ENCODE results near the gene PNPLA7.

Gene PNPLA7

DNA sequence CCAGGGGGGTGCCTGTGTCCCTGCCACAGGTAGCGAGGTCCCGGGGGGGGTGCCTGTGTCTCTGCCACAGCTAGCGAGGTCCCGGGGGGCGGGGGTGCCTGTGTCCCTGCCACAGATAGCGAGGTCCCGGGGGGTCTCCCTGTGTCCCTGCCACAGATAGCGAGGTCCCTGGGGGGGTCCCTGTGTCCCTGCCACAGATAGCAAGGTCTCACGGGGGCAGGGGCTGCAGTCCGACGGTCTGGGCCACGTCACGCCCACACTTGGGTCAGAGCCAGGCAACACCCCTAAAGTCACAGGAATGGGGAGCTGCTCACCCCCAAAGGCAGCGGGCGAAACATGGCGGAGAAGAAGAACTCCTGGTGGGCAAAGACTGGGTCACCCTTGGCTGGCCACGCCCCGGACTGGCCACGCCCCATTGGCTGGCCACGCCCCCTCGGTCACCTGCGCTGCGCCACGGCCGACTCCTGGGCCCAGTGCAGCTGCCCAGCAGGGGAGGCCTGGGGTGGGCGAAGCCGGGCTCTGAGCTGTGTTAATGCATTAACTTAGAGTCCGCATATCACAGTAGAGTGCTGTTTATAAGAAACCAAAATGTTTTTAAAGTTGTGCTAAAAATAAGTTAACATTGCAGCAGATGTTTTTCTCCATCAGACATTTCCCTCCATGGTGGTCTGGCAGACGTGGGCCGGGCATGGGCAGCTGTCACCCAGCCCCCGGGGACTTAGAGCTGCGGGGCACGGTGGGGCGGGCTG is 120.1 kb downstream of the PNPLA7 start (continued):
- TF ChIP-seq ZNF518A (tag by site-specific recombination; conservative IDR thresholded peaks at IDR 0.05; ENCODE audit: low read depth) (no peak), ZNF121 (tag by site-specific recombination; IDR thresholded peaks at IDR 0.05) (no peak), ZNF514 (tag by site-specific recombination; IDR thresholded peaks at IDR 0.05) (no peak), ZFHX2 (tag by site-specific recombination; conservative IDR thresholded peaks at IDR 0.05) (peak; percentile 19; the same call in 1 of the 2 replicates), ZNF266 (tag by site-specific recombination; IDR thresholded peaks at IDR 0.05; ENCODE audit: low read depth) (no peak), ZNF768 (tag by site-specific recombination; IDR thresholded peaks at IDR 0.05) (no peak), OVOL3 (tag by site-specific recombination; IDR thresholded peaks at IDR 0.05) (no peak), KLF10 (tag by site-specific recombination; IDR thresholded peaks at IDR 0.05) (0 out of 2 replicates have a peak, but pooled peaks have one; percentile 25), ZNF433 (tag by site-specific recombination; IDR thresholded peaks at IDR 0.05; ENCODE audit: low read depth) (no peak), ZNF610 (tag by site-specific recombination; IDR thresholded peaks at IDR 0.05; ENCODE audit: borderline replicate concordance) (no peak), ZSCAN16 (tag by site-specific recombination; IDR thresholded peaks at IDR 0.05) (no peak), ZNF549 (tag by site-specific recombination; IDR thresholded peaks at IDR 0.05) (no peak), ZNF544 (tag by site-specific recombination; IDR thresholded peaks at IDR 0.05) (no peak), SP3 (tag by site-specific recombination; IDR thresholded peaks at IDR 0.05) (peak; percentile 57), ZBTB49 (tag by site-specific recombination; IDR thresholded peaks at IDR 0.05; ENCODE audit: low read depth) (no peak), ZFP37 (tag by site-specific recombination; IDR thresholded peaks at IDR 0.05) (no peak), ZNF76 (tag by site-specific recombination; IDR thresholded peaks at IDR 0.05; ENCODE audit: borderline replicate concordance, low read depth) (no peak), KLF8 (tag by site-specific recombination; IDR thresholded peaks at IDR 0.05) (peak; percentile 61; the same call in 1 of the 2 replicates), ZBTB20 (tag by site-specific recombination; IDR thresholded peaks at IDR 0.05) (0 out of 2 replicates have a peak, but pooled peaks have one; percentile 34)
- TF ChIP-seq, protein P1, sequence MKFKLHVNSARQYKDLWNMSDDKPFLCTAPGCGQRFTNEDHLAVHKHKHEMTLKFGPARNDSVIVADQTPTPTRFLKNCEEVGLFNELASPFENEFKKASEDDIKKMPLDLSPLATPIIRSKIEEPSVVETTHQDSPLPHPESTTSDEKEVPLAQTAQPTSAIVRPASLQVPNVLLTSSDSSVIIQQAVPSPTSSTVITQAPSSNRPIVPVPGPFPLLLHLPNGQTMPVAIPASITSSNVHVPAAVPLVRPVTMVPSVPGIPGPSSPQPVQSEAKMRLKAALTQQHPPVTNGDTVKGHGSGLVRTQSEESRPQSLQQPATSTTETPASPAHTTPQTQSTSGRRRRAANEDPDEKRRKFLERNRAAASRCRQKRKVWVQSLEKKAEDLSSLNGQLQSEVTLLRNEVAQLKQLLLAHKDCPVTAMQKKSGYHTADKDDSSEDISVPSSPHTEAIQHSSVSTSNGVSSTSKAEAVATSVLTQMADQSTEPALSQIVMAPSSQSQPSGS (tag by site-specific recombination; IDR thresholded peaks at IDR 0.05; ENCODE audit: low read depth), result no peak
- TF ChIP-seq, protein P2, sequence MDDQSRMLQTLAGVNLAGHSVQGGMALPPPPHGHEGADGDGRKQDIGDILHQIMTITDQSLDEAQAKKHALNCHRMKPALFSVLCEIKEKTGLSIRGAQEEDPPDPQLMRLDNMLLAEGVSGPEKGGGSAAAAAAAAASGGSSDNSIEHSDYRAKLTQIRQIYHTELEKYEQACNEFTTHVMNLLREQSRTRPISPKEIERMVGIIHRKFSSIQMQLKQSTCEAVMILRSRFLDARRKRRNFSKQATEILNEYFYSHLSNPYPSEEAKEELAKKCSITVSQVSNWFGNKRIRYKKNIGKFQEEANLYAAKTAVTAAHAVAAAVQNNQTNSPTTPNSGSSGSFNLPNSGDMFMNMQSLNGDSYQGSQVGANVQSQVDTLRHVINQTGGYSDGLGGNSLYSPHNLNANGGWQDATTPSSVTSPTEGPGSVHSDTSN (CRISPR knock-in tag; IDR thresholded peaks at IDR 0.05), result no peak
- TF ChIP-seq, protein P3, sequence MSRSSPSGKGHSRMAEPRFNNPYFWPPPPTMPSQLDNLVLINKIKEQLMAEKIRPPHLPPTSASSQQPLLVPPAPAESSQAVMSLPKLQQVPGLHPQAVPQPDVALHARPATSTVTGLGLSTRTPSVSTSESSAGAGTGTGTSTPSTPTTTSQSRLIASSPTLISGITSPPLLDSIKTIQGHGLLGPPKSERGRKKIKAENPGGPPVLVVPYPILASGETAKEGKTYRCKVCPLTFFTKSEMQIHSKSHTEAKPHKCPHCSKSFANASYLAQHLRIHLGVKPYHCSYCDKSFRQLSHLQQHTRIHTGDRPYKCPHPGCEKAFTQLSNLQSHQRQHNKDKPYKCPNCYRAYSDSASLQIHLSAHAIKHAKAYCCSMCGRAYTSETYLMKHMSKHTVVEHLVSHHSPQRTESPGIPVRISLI (tag by site-specific recombination; IDR thresholded peaks at IDR 0.05), result no peak

Data from HEK293 (cell line).